GM12878 (cell line): ENCODE results near the gene DNAJC4. TPM values are rescaled to one million over a fixed set of nuclear protein-coding genes. Genes with fewer than 3 reads are reported as not detected.

Experiments used
- ATAC-seq: fragments of 200-7000 bp; cut with Tn5 transposase; 3 replicates; pipeline ENCODE4 v1.9.1; 2020; ENCODE audit warnings: mild to moderate bottlenecking, moderate library complexity
- BruUV-seq: library from RNA; stranded (reverse); fragments of 400-500 nt; replicated peaks from 2 replicates; lab custom pipeline; 2021; lab: Mats Ljungman, UMichigan
- CTCF ChIA-PET: fragments of 300-600 bp; sonication (Branson Sonifier 250); formaldehyde crosslinking; extraction: SDS; loops from one replicate; lab custom pipeline; 2021; ENCODE audit warnings: inconsistent platforms; lab: Yijun Ruan, JAX
- POLR2A ChIA-PET: fragments of 350-600 bp; formaldehyde crosslinking; extraction: SDS; loops from one replicate; lab custom pipeline; 2021; ENCODE audit warnings: inconsistent platforms; lab: Charles Lee
- RAD21 ChIA-PET: fragments of 300-600 bp; sonication (Branson Sonifier 250); formaldehyde crosslinking; loops from one replicate; lab custom pipeline; 2023; ENCODE audit warnings: antibody characterized with exemption; ENCODE audit not compliant: unreplicated experiment; lab: Charles Lee
- SMC1A ChIA-PET: fragments of 300-600 bp; sonication (Branson Sonifier 250); formaldehyde crosslinking; loops from one replicate; lab custom pipeline; 2023; ENCODE audit not compliant: unreplicated experiment, uncharacterized antibody; lab: Charles Lee
- DNase-seq: peaks from one replicate; pipeline ENCODE4 v3.0.0-alpha.2; 2011; ENCODE audit warnings: low read depth, low spot score
- FAIRE-seq: peaks from 3 replicates; lab custom pipeline; 2011; peaks lifted over from hg19 to GRCh38; lab: Jason Lieb, UNC
- H2AFZ ChIP-seq: 2 replicates; pipeline ENCODE4 v1.6.0; 2011; ENCODE audit warnings: low read depth, low read length, control low read depth; ENCODE audit not compliant: control insufficient read depth
- H3K27ac ChIP-seq: 2 replicates; pipeline ENCODE4 v1.5.1; 2011; ENCODE audit warnings: control low read depth; ENCODE audit not compliant: control insufficient read depth, insufficient read depth
- H3K27me3 ChIP-seq, 2 experiments: replicated peaks in 1 of 2; 2 replicates each; pipeline versions ENCODE4 v1.6.0 to v1.6.1; 2011; ENCODE audit warnings: low read length in 1 of 2; ENCODE audit not compliant: control insufficient read depth in 2 of 2, insufficient read depth in 2 of 2
- H3K36me3 ChIP-seq, 2 experiments: 2 replicates each; pipeline ENCODE4 v1.5.1; 2011; ENCODE audit warnings: low read length in 1 of 2; ENCODE audit not compliant: control insufficient read depth in 2 of 2, insufficient read depth in 2 of 2
- H3K4me1 ChIP-seq: 2 replicates; pipeline ENCODE4 v1.6.1; 2011; ENCODE audit warnings: mild to moderate bottlenecking, low read length, moderate library complexity, mixed read lengths; ENCODE audit not compliant: control insufficient read depth, insufficient read depth
- H3K4me2 ChIP-seq: 2 replicates; pipeline ENCODE4 v1.6.0; 2011; ENCODE audit warnings: control low read depth; ENCODE audit not compliant: control insufficient read depth, insufficient read depth
- H3K4me3 ChIP-seq: fragments of 200-600 bp; sonication (generic); 2 replicates; pipeline ENCODE4 v1.5.1; 2016
- H3K79me2 ChIP-seq: 2 replicates; pipeline ENCODE4 v1.6.0; 2011; ENCODE audit warnings: low read length; ENCODE audit not compliant: control insufficient read depth, insufficient read depth
- H3K9ac ChIP-seq: 2 replicates; pipeline ENCODE4 v1.8.0; 2011; ENCODE audit warnings: low read length, control low read depth, mixed read lengths; ENCODE audit not compliant: control insufficient read depth, insufficient read depth
- H3K9me3 ChIP-seq: replicated peaks from 3 replicates; pipeline ENCODE4 v1.5.1; 2011; ENCODE audit warnings: mild to moderate bottlenecking, low read length; ENCODE audit not compliant: control insufficient read depth, insufficient read depth
- H4K20me1 ChIP-seq: 2 replicates; pipeline ENCODE4 v1.6.0; 2011; ENCODE audit not compliant: control insufficient read depth, insufficient read depth
- BACH1 ChIP-seq: fragments of 450-650 bp; IDR thresholded peaks from 2 replicates; pipeline ENCODE4 v1.6.1; 2017; ENCODE audit warnings: mild to moderate bottlenecking, borderline replicate concordance
- BMI1 ChIP-seq: fragments of 450-650 bp; IDR thresholded peaks from 2 replicates; pipeline ENCODE4 v1.6.1; 2016; ENCODE audit warnings: mild to moderate bottlenecking, moderate library complexity, borderline replicate concordance
- CREM ChIP-seq: IDR thresholded peaks from 2 replicates; pipeline ENCODE4 v1.6.1; 2014; ENCODE audit warnings: antibody characterized with exemption, low read depth
- EP300 ChIP-seq, 2 experiments: fragments of 150-350 bp in 1 of 2; IDR thresholded peaks; 2 replicates each; pipeline ENCODE4 v1.6.1; 2011 to 2012; ENCODE audit warnings: low read depth in 2 of 2, low read length in 2 of 2, borderline replicate concordance in 1 of 2, improper control_type of control experiment in 1 of 2, inconsistent platforms in 1 of 2; ENCODE audit not compliant: control insufficient read depth in 1 of 2
- HCFC1 ChIP-seq: fragments of 150-350 bp; IDR thresholded peaks from 2 replicates; pipeline ENCODE4 v1.6.1; 2014; ENCODE audit warnings: low read length
- HDAC6 ChIP-seq: fragments of 200-600 bp; sonication (generic); IDR thresholded peaks from one replicate; pipeline ENCODE4 v1.8.0; 2017; ENCODE audit warnings: antibody characterized with exemption; ENCODE audit not compliant: unreplicated experiment
- JUNB ChIP-seq: IDR thresholded peaks from 2 replicates; pipeline ENCODE4 v1.6.1; 2016; ENCODE audit warnings: antibody characterized with exemption, mild to moderate bottlenecking
- MEF2A ChIP-seq: IDR thresholded peaks from 2 replicates; pipeline ENCODE4 v1.6.1; 2011; ENCODE audit warnings: low read depth, mild to moderate bottlenecking, low read length, moderate library complexity; ENCODE audit not compliant: insufficient read depth
- MEF2B ChIP-seq: fragments of 450-650 bp; IDR thresholded peaks from 2 replicates; pipeline ENCODE4 v1.6.1; 2018; ENCODE audit warnings: mild to moderate bottlenecking, moderate library complexity; ENCODE audit not compliant: partially characterized antibody, poor library complexity, severe bottlenecking
- MYB ChIP-seq: fragments of 150-350 bp; IDR thresholded peaks from 2 replicates; pipeline ENCODE4 v1.6.1; 2014; ENCODE audit warnings: mild to moderate bottlenecking, low read depth, low read length, borderline replicate concordance
- NFIC ChIP-seq: IDR thresholded peaks from 2 replicates; pipeline ENCODE4 v1.6.1; 2012; ENCODE audit warnings: low read depth, mild to moderate bottlenecking, inconsistent platforms, low read length, moderate library complexity
- POLR2A ChIP-seq: IDR thresholded peaks from 2 replicates; pipeline ENCODE4 v1.6.1; 2011; ENCODE audit warnings: low read depth, mild to moderate bottlenecking, low read length
- RAD51 ChIP-seq: fragments of 450-650 bp; IDR thresholded peaks from 2 replicates; pipeline ENCODE4 v1.6.1; 2016; ENCODE audit warnings: moderate library complexity, mild to moderate bottlenecking, inconsistent platforms
- RELA ChIP-seq: fragments of 450-650 bp; IDR thresholded peaks from 2 replicates; pipeline ENCODE4 v1.8.0; 2014; ENCODE audit warnings: borderline replicate concordance; ENCODE audit not compliant: partially characterized antibody
- SMC3 ChIP-seq: IDR thresholded peaks from 2 replicates; pipeline ENCODE4 v1.6.1; 2011; ENCODE audit warnings: low read length, improper control_type of control experiment, borderline replicate concordance
- SP1 ChIP-seq: IDR thresholded peaks from one replicate; pipeline ENCODE4 v1.6.1; 2011; ENCODE audit warnings: low read depth, low read length
- TAF1 ChIP-seq: IDR thresholded peaks from 2 replicates; pipeline ENCODE4 v1.6.1; 2011; ENCODE audit warnings: mild to moderate bottlenecking, low read depth, low read length, borderline replicate concordance
- ZNF622 ChIP-seq: fragments of 450-650 bp; IDR thresholded peaks from 2 replicates; pipeline ENCODE4 v1.6.1; 2017; ENCODE audit warnings: mild to moderate bottlenecking, inconsistent platforms
- ZSCAN29 ChIP-seq: fragments of 450-650 bp; IDR thresholded peaks from 2 replicates; pipeline ENCODE4 v1.6.1; 2017; ENCODE audit warnings: mild to moderate bottlenecking, moderate library complexity
- WGBS: methylation state at CpG from one replicate; pipeline ENCODE4 v1.1.6; 2016; ENCODE audit warnings: low lambda C conversion rate; ENCODE audit not compliant: insufficient replicate concordance, insufficient coverage; ENCODE audit errors: missing lambda C conversion rate; 5-methylcytosine and 5-hydroxymethylcytosine counted together
- in situ Hi-C: fragments of 300-500 bp; cut with MboI; formaldehyde crosslinking; loops from 9 replicates; pipeline ENCODE4 v1.14.3; 2018; ENCODE audit warnings: mixed read lengths
- intact Hi-C: fragments of 100-400 bp; cut with micrococcal nuclease; formaldehyde crosslinking; loops from one replicate; pipeline ENCODE4 v1.14.2; 2022; ENCODE audit not compliant: unreplicated experiment
- polyA plus RNA-seq, 11 experiments: library from polyadenylated mRNA; depleted of rRNA in 4 of 11; unstranded in 6 of 11; stranded (reverse) in 5 of 11; fragments of >200 nt; fragmentation: Nextera tagmentation in 4 of 11; fragmentation: Illumina TruSeq in 1 of 11; extraction: Ambion mirVana in 4 of 11; extraction: Trizol in 1 of 11; gene quantifications; 1 replicate in 1 of 11; 2 replicates in 10 of 11; pipeline versions ENCODE4 v1.2.1 to v1.2.3, GENCODE V29; 2011 to 2016; ENCODE audit warnings: inconsistent platforms in 2 of 11, missing spikeins in 2 of 11, low read depth in 1 of 11
- total RNA-seq, 4 experiments: library from RNA; depleted of rRNA in 3 of 4; stranded (reverse); fragments of >200 nt in 3 of 4; fragmentation: Illumina TruSeq in 1 of 4; extraction: Trizol in 1 of 4; gene quantifications; 2 replicates each; pipeline versions ENCODE4 v1.2.1 to v1.2.3, GENCODE V29; 2013 to 2021
- TF ChIP-seq, protein P1 (sequence below): fragments of 450-650 bp; formaldehyde crosslinking; IDR thresholded peaks from 2 replicates; pipeline ENCODE4 v1.5.0; 2022; ENCODE audit warnings: mild to moderate bottlenecking, missing genetic modification characterization

DNAJC4 gene
- total and polyA plus RNA-seq, 10 of the 15 experiments (the other 5 are each of a cell fraction or from before 2014, with no cell fraction given): 3.7 to 64.9 (median 30.1) TPM

DNA sequence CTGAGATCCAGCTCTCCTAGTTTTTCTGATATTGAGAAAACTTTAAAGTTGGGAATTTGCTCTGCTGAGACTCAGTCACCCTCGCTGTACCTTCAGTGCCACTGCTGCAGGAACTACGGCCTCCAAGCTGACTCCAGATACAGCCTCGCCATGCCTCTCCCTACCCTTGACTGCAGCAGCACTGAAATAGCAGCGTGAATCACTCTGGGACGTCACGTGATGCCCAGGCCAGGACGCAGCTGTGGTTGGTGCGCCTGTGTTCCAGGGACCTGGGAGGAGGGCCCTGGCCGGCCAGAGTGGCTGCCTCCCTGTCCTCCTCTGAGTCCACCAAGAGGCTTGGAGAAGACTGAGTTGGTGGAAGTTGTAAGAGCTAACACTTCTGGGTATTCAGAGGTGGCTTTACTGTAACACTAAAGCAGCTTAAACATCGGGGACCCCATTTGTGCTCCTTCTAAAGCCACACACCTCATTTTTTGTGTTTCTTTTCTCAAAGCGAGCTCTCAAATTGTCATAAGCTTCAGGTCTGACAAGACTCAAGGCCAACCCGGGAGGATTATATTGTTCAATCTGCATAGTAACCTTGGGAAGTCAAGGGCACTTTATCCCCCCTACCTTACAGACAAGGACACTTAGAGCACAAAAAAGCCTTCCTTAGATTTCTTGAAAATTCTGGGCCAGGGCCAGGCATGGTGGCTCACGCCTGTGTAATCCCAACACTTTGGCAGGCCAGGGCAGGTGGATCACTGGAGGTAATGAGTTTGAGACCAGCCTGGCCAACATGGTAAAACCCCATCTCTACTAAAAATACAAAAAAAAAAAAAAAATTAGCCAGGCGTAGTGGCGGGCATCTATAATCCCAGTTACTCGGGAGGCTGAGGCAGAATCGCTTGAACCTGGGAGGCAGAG lies 48.6 kb upstream of the DNAJC4 start (continued):
- TF ChIP-seq ZSCAN29 (no peak), SMC3 (no peak), CREM (no peak), POLR2A (peak; percentile 81), BACH1 (no peak), MYB (no peak), SP1 (no peak), RAD51 (peak; percentile 97)
- TF ChIP-seq, all 136 proteins: peak for 16

DNA sequence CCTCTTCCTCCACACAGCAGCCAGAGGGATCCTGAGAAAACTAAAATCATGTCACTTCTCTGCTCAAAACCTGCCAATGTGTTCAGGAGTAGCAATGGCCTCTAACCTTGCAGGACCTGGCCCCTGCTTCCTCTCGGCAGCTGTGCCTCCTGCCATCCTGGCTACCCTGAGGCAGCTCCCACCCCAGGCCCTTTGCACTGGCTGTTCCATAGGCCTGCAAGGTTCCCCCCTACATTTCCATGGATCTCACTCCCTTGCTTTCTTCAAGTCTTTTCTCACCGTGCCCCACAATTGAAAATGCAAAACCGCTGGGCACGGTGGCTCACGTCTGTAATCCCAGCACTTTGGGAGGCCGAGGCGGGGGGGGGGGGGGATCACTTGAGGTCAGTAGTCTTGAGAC lies 46.5 kb upstream of the DNAJC4 start:
- ChIA-PET RAD21 (interaction anchor here (0.9 to 2.5 kb wide), 3 partner anchors 22 to 198 kb away, joined by 3 to 32 read pairs (median 3); partner anchors contain the start of gene FERMT3), CTCF (interaction anchor here (0.8 to 2.1 kb wide), 3 partner anchors 68 to 183 kb away, joined by 4 to 9 read pairs (median 7); partner anchors contain the start of genes PRDX5 and TRMT112), POLR2A (interaction anchor here (0.5 to 6.4 kb wide), 5 partner anchors 22 to 1387 kb away, joined by 3 to 68 read pairs (median 6); partner anchors contain the start of genes FERMT3, NUDT22 and TRPT1), SMC1A (no interaction called here)
- H3K27me3 ChIP-seq: no peaks in the 10 kb centered on the region
- H3K9me3 ChIP-seq: no peaks in the 10 kb centered on the region
- intact Hi-C loops: no loop called here
- peak overlapping the region; percentile 7; the same call in 1 of the 2 replicates for H3K9ac ChIP-seq
- H3K36me3 ChIP-seq: no peaks in the 10 kb centered on the region
- in situ Hi-C loops: no loop called here
- peak overlapping the region; percentile 80; the same call in 1 of the 2 replicates for H3K4me3 ChIP-seq
- no peak for FAIRE-seq
- H3K79me2 ChIP-seq: peaks cover 22% of the 10 kb centered on the region
- H3K4me1 ChIP-seq: peaks cover 20% of the 10 kb centered on the region
- H3K4me2 ChIP-seq: peak overlapping the region; percentile 98
- WGBS: 76% methylated on average over 6 of the region's 7 CpGs
- no peak for ATAC-seq
- BruUV-seq: no TSS peak
- H4K20me1 ChIP-seq: peaks cover 3% of the 10 kb centered on the region; the same call in 1 of the 2 replicates
- peak overlapping the region; percentile 33; the same call in 1 of the 2 replicates for H3K27ac ChIP-seq
- no peak overlapping the region for H2AFZ ChIP-seq
- DNase-seq: no peak
- TF ChIP-seq NFIC (no peak), ZNF622 (no peak), HDAC6 (no peak), RELA (no peak), ZSCAN29 (no peak), MEF2B (no peak), HCFC1 (no peak), JUNB (no peak), TAF1 (no peak), MEF2A (no peak), EP300 (IDR thresholded peaks at IDR 0.05; ENCODE audit: borderline replicate concordance in 1 of 2, control insufficient read depth in 1 of 2, low read depth in 2 of 2, low read length in 2 of 2) (no peak), BMI1 (no peak)
- TF ChIP-seq, protein P1, sequence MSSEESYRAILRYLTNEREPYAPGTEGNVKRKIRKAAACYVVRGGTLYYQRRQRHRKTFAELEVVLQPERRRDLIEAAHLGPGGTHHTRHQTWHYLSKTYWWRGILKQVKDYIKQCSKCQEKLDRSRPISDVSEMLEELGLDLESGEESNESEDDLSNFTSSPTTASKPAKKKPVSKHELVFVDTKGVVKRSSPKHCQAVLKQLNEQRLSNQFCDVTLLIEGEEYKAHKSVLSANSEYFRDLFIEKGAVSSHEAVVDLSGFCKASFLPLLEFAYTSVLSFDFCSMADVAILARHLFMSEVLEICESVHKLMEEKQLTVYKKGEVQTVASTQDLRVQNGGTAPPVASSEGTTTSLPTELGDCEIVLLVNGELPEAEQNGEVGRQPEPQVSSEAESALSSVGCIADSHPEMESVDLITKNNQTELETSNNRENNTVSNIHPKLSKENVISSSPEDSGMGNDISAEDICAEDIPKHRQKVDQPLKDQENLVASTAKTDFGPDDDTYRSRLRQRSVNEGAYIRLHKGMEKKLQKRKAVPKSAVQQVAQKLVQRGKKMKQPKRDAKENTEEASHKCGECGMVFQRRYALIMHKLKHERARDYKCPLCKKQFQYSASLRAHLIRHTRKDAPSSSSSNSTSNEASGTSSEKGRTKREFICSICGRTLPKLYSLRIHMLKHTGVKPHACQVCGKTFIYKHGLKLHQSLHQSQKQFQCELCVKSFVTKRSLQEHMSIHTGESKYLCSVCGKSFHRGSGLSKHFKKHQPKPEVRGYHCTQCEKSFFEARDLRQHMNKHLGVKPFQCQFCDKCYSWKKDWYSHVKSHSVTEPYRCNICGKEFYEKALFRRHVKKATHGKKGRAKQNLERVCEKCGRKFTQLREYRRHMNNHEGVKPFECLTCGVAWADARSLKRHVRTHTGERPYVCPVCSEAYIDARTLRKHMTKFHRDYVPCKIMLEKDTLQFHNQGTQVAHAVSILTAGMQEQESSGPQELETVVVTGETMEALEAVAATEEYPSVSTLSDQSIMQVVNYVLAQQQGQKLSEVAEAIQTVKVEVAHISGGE (CRISPR knock-in tag): no peak
